A673 (cell line): ENCODE measurements around the gene ITPKB. TPM values are rescaled to one million over a fixed set of nuclear protein-coding genes. Genes with fewer than 3 reads are reported as not detected.

ENCODE experiments used
- BruUV-seq: library from RNA; stranded (reverse); fragments of 400-500 nt; replicated peaks from 2 replicates; lab custom pipeline; 2021; lab: Mats Ljungman, UMichigan
- CTCF ChIA-PET: fragments of 300-600 bp; sonication (Branson Sonifier 250); formaldehyde crosslinking; loops from one replicate; lab custom pipeline; 2022; ENCODE audit warnings: antibody characterized with exemption; lab: Charles Lee
- POLR2A ChIA-PET: fragments of 300-600 bp; sonication (Branson Sonifier 250); formaldehyde crosslinking; loops from one replicate; lab custom pipeline; 2022; ENCODE audit warnings: antibody characterized with exemption; ENCODE audit not compliant: low non-redundant PET; lab: Charles Lee
- DNase-seq: peaks from one replicate; pipeline ENCODE4 v3.0.0-alpha.2; 2015; ENCODE audit warnings: low spot score
- H3K27ac ChIP-seq: fragments of 200-600 bp; sonication (generic); 2 replicates; pipeline ENCODE4 v1.5.1; 2016; ENCODE audit warnings: mixed run types, low read depth, mild to moderate bottlenecking, mixed read lengths, antibody characterized with exemption, low read length; ENCODE audit not compliant: poor library complexity, severe bottlenecking
- H3K27me3 ChIP-seq: fragments of 200-600 bp; sonication (generic); replicated peaks from 2 replicates; pipeline ENCODE4 v1.6.1; 2017; ENCODE audit warnings: mixed run types, low read depth, mild to moderate bottlenecking, mixed read lengths, antibody characterized with exemption, low read length; ENCODE audit not compliant: insufficient read depth, poor library complexity
- H3K36me3 ChIP-seq: fragments of 200-600 bp; sonication (generic); 2 replicates; pipeline ENCODE4 v1.6.1; 2016; ENCODE audit warnings: mixed run types, mild to moderate bottlenecking, mixed read lengths, antibody characterized with exemption, low read length; ENCODE audit not compliant: insufficient read depth, poor library complexity, severe bottlenecking
- H3K4me1 ChIP-seq: fragments of 200-600 bp; sonication (generic); 2 replicates; pipeline ENCODE4 v1.6.1; 2017; ENCODE audit warnings: mixed run types, mild to moderate bottlenecking, mixed read lengths, antibody characterized with exemption, low read length; ENCODE audit not compliant: insufficient read depth, poor library complexity, severe bottlenecking
- H3K4me3 ChIP-seq: fragments of 200-600 bp; sonication (generic); 2 replicates; pipeline ENCODE4 v1.5.1; 2016; ENCODE audit warnings: low read depth, mixed run types, mild to moderate bottlenecking, mixed read lengths, low read length; ENCODE audit not compliant: poor library complexity, severe bottlenecking
- H3K9me3 ChIP-seq: fragments of 200-600 bp; sonication (generic); 2 replicates; pipeline ENCODE4 v1.6.1; 2016; ENCODE audit warnings: mixed run types, low read depth, mild to moderate bottlenecking, mixed read lengths, antibody characterized with exemption, low read length; ENCODE audit not compliant: poor library complexity, severe bottlenecking
- CTCF ChIP-seq: fragments of 300-800, 200-600 bp; sonication (generic); conservative IDR thresholded peaks from 2 replicates; pipeline ENCODE4 v1.5.1; 2017; ENCODE audit warnings: low read depth, mild to moderate bottlenecking, antibody characterized with exemption, low read length, moderate library complexity, mixed read lengths
- EZH2 ChIP-seq: fragments of 200-600 bp; sonication (generic); IDR thresholded peaks from 2 replicates; pipeline ENCODE4 v1.6.1; 2017; ENCODE audit warnings: borderline replicate concordance, low read depth, mild to moderate bottlenecking, mixed read lengths, antibody characterized with exemption, low read length; ENCODE audit not compliant: poor library complexity, severe bottlenecking
- intact Hi-C: fragments of 100-400 bp; cut with micrococcal nuclease; formaldehyde crosslinking; loops from one replicate; pipeline ENCODE4 v1.10.0; 2022; ENCODE audit not compliant: unreplicated experiment
- total RNA-seq: library from RNA; stranded (reverse); gene quantifications from 2 replicates; pipeline ENCODE4 v1.2.3, GENCODE V29; 2021

Gene ITPKB
- total RNA-seq, 1 experiment from 2014 or later = 14.1 TPM

- intact Hi-C loops = no loop called here
- Histone ChIP-seq H3K36me3 (no peaks in the 10 kb centered on the region), H3K4me3 (no peak overlapping the region), H3K27ac (no peak overlapping the region), H3K9me3 (no peaks in the 10 kb centered on the region), H3K27me3 (no peaks in the 10 kb centered on the region), H3K4me1 (no peaks in the 10 kb centered on the region)
- POLR2A ChIA-PET = no interaction called here
- TF ChIP-seq CTCF (no peak), EZH2 (no peak)
- DNase-seq = no peak
- CTCF ChIA-PET = no interaction called here
- BruUV-seq = no TSS peak
Measured at GRCh38 chr1:226588484-226588883, 150.6 kb downstream of the ITPKB start.

GRCh38 chr1:226586650-226587422 lies 152.2 kb downstream of the ITPKB start:
- no peaks in the 10 kb centered on the region for H3K9me3 ChIP-seq
- TF ChIP-seq CTCF (no peak), EZH2 (no peak)
- H3K4me1 ChIP-seq = no peaks in the 10 kb centered on the region
- no peak for DNase-seq
- BruUV-seq = no TSS peak
- no peak overlapping the region for H3K27ac ChIP-seq
- H3K4me3 ChIP-seq = no peak overlapping the region
- no peaks in the 10 kb centered on the region for H3K27me3 ChIP-seq
- ChIA-PET CTCF (no interaction called here), POLR2A (no interaction called here)
- no peaks in the 10 kb centered on the region for H3K36me3 ChIP-seq
- intact Hi-C loops = no loop called here

- BruUV-seq = no TSS peak
- Histone ChIP-seq H3K36me3 (no peaks in the 10 kb centered on the region), H3K27me3 (no peaks in the 10 kb centered on the region), H3K27ac (no peak overlapping the region), H3K4me1 (no peaks in the 10 kb centered on the region), H3K4me3 (no peak overlapping the region), H3K9me3 (no peaks in the 10 kb centered on the region)
- CTCF ChIA-PET = no interaction called here
- TF ChIP-seq EZH2 (no peak), CTCF (no peak)
- no peak for DNase-seq
- intact Hi-C loops = no loop called here
- POLR2A ChIA-PET = no interaction called here
Measured at GRCh38 chr1:226586116-226586515, 153.0 kb downstream of the ITPKB start.
